Astrocyte (in vitro differentiated cells and primary cell): ENCODE data around the gene TTC23. TPM values are rescaled to one million over a fixed set of nuclear protein-coding genes. Genes with fewer than 3 reads are reported as not detected.

Experiments
- DNase-seq: peaks from one replicate; pipeline ENCODE4 v3.0.0-alpha.2; 2010; ENCODE audit warnings: low read depth
- FAIRE-seq: peaks from 2 replicates; lab custom pipeline; 2011; peaks lifted over from hg19 to GRCh38; lab: Jason Lieb, UNC
- H2AFZ ChIP-seq: 2 replicates; pipeline ENCODE4 v1.6.0; 2012; ENCODE audit warnings: low read depth, low read length, inconsistent platforms
- H3K27ac ChIP-seq: 2 replicates; pipeline ENCODE4 v1.5.1; 2011; ENCODE audit warnings: low read depth, low read length, inconsistent platforms
- H3K27me3 ChIP-seq: 2 replicates; pipeline ENCODE4 v1.6.0; 2011; ENCODE audit warnings: low read length, inconsistent platforms; ENCODE audit not compliant: insufficient read depth
- H3K36me3 ChIP-seq: 2 replicates; pipeline ENCODE4 v1.5.1; 2011; ENCODE audit warnings: low read length, inconsistent platforms; ENCODE audit not compliant: insufficient read depth
- H3K4me1 ChIP-seq: 2 replicates; pipeline ENCODE4 v1.5.1; 2011; ENCODE audit warnings: low read length, inconsistent platforms; ENCODE audit not compliant: insufficient read depth
- H3K4me2 ChIP-seq: 2 replicates; pipeline ENCODE4 v1.6.0; 2012; ENCODE audit warnings: low read length, inconsistent platforms
- H3K4me3 ChIP-seq: 2 replicates; pipeline ENCODE4 v1.5.1; 2011; ENCODE audit warnings: low read depth, mild to moderate bottlenecking, low read length, inconsistent platforms; ENCODE audit not compliant: insufficient read depth
- H3K79me2 ChIP-seq: 2 replicates; pipeline ENCODE4 v1.6.0; 2012; ENCODE audit warnings: mild to moderate bottlenecking, low read length, inconsistent platforms; ENCODE audit not compliant: insufficient read depth
- H3K9ac ChIP-seq: 2 replicates; pipeline ENCODE4 v1.6.0; 2012; ENCODE audit warnings: mild to moderate bottlenecking, low read length, inconsistent platforms
- H3K9me3 ChIP-seq: 2 replicates; pipeline ENCODE4 v1.5.1; 2012; ENCODE audit warnings: low read depth, mild to moderate bottlenecking, low read length, inconsistent platforms; ENCODE audit not compliant: insufficient read depth
- H4K20me1 ChIP-seq: 2 replicates; pipeline ENCODE4 v1.6.0; 2012; ENCODE audit warnings: low read length, inconsistent platforms; ENCODE audit not compliant: insufficient read depth
- H3K27ac Mint-ChIP-seq: one replicate; pipeline ENCODE4 v1.8.0; 2021; ENCODE audit warnings: mild to moderate bottlenecking, mixed read lengths; ENCODE audit not compliant: unreplicated experiment
- H3K27me3 Mint-ChIP-seq: one replicate; pipeline ENCODE4 v1.8.0; 2021; ENCODE audit warnings: low read depth, mixed read lengths; ENCODE audit not compliant: unreplicated experiment
- H3K36me3 Mint-ChIP-seq: one replicate; pipeline ENCODE4 v1.8.0; 2021; ENCODE audit warnings: low read depth, mixed read lengths; ENCODE audit not compliant: unreplicated experiment
- H3K4me1 Mint-ChIP-seq: one replicate; pipeline ENCODE4 v1.8.0; 2021; ENCODE audit warnings: low read depth, mixed read lengths; ENCODE audit not compliant: unreplicated experiment
- H3K4me3 Mint-ChIP-seq: one replicate; pipeline ENCODE4 v1.8.0; 2021; ENCODE audit warnings: mild to moderate bottlenecking, moderate library complexity, mixed read lengths; ENCODE audit not compliant: unreplicated experiment
- H3K9me3 Mint-ChIP-seq: one replicate; pipeline ENCODE4 v1.8.0; 2021; ENCODE audit warnings: mild to moderate bottlenecking, mixed read lengths; ENCODE audit not compliant: unreplicated experiment
- CTCF ChIP-seq: IDR thresholded peaks from 2 replicates; pipeline ENCODE4 v1.5.1; 2011; ENCODE audit warnings: low read depth, mild to moderate bottlenecking, inconsistent platforms, low read length, moderate library complexity; ENCODE audit not compliant: insufficient read depth
- EZH2 ChIP-seq: IDR thresholded peaks from 2 replicates; pipeline ENCODE4 v1.6.1; 2012; ENCODE audit warnings: mild to moderate bottlenecking, low read length, inconsistent platforms; ENCODE audit not compliant: insufficient read depth
- total RNA-seq: library from RNA; stranded (reverse); gene quantifications from 2 replicates; pipeline ENCODE4 v1.2.1, GENCODE V29; 2021

Gene TTC23
- total RNA-seq, 1 donor from 2014 or later, result 20.2 TPM

- H3K9ac ChIP-seq, result no peak overlapping the region
- H3K27ac Mint-ChIP-seq, result no peak overlapping the region
- no peaks in the 10 kb centered on the region for H3K27me3 Mint-ChIP-seq
- no peaks in the 10 kb centered on the region for H3K9me3 ChIP-seq
- no peaks in the 10 kb centered on the region for H3K36me3 ChIP-seq
- no peak overlapping the region for H3K4me3 ChIP-seq
- H3K27ac ChIP-seq, result no peak overlapping the region
- peaks cover 20% of the 10 kb centered on the region for H3K36me3 Mint-ChIP-seq
- H3K79me2 ChIP-seq, result no peaks in the 10 kb centered on the region
- H3K4me3 Mint-ChIP-seq, result no peak overlapping the region
- H3K4me1 Mint-ChIP-seq, result peaks cover 3% of the 10 kb centered on the region
- no peaks in the 10 kb centered on the region for H3K4me1 ChIP-seq
- no peak for FAIRE-seq
- H2AFZ ChIP-seq, result no peak overlapping the region
- H3K27me3 ChIP-seq, result no peaks in the 10 kb centered on the region
- TF ChIP-seq EZH2, result no peak
- no peak for TF ChIP-seq CTCF
- H3K9me3 Mint-ChIP-seq, result no peaks in the 10 kb centered on the region
- H4K20me1 ChIP-seq, result no peaks in the 10 kb centered on the region
- no peak for DNase-seq
- no peak overlapping the region for H3K4me2 ChIP-seq
These were observed 104.4 kb downstream of the TTC23 start for GRCh38 chr15:99145005-99145404.

- peaks cover 25% of the 10 kb centered on the region for H3K36me3 Mint-ChIP-seq
- no peak overlapping the region for H3K27ac ChIP-seq
- H3K9ac ChIP-seq, result no peak overlapping the region
- no peaks in the 10 kb centered on the region for H3K36me3 ChIP-seq
- no peaks in the 10 kb centered on the region for H3K9me3 ChIP-seq
- no peaks in the 10 kb centered on the region for H3K9me3 Mint-ChIP-seq
- H3K4me1 ChIP-seq, result no peaks in the 10 kb centered on the region
- FAIRE-seq (no peak), DNase-seq (no peak)
- H2AFZ ChIP-seq, result no peak overlapping the region
- no peaks in the 10 kb centered on the region for H3K27me3 ChIP-seq
- no peak overlapping the region for H3K27ac Mint-ChIP-seq
- H3K4me3 ChIP-seq, result no peak overlapping the region
- no peaks in the 10 kb centered on the region for H4K20me1 ChIP-seq
- H3K79me2 ChIP-seq, result no peaks in the 10 kb centered on the region
- H3K4me1 Mint-ChIP-seq, result peaks cover 7% of the 10 kb centered on the region
- no peaks in the 10 kb centered on the region for H3K27me3 Mint-ChIP-seq
- no peak overlapping the region for H3K4me3 Mint-ChIP-seq
- TF ChIP-seq CTCF, result no peak
- H3K4me2 ChIP-seq, result no peak overlapping the region
These were observed 105.4 kb downstream of the TTC23 start for GRCh38 chr15:99143655-99144610.

GRCh38 chr15:99143242-99143641 lies 106.1 kb downstream of the TTC23 start:
- no peak for TF ChIP-seq CTCF
- no peak for TF ChIP-seq EZH2
- Mint-ChIP-seq H3K27me3 (no peaks in the 10 kb centered on the region), H3K4me1 (peaks cover 4% of the 10 kb centered on the region), H3K36me3 (peaks cover 21% of the 10 kb centered on the region), H3K4me3 (no peak overlapping the region), H3K9me3 (no peaks in the 10 kb centered on the region), H3K27ac (no peak overlapping the region)
- Histone ChIP-seq H3K36me3 (no peaks in the 10 kb centered on the region), H4K20me1 (no peaks in the 10 kb centered on the region), H2AFZ (no peak overlapping the region), H3K4me1 (no peaks in the 10 kb centered on the region), H3K27ac (no peak overlapping the region), H3K9me3 (no peaks in the 10 kb centered on the region), H3K27me3 (no peaks in the 10 kb centered on the region), H3K4me3 (no peak overlapping the region), H3K9ac (no peak overlapping the region), H3K79me2 (no peaks in the 10 kb centered on the region), H3K4me2 (no peak overlapping the region)
- FAIRE-seq (no peak), DNase-seq (no peak)
